GM23338 (cell line): ENCODE data around the gene ELFN2. TPM values are rescaled to one million over a fixed set of nuclear protein-coding genes. Genes with fewer than 3 reads are reported as not detected.
"Not testable (repeated sequence)": the region's sequence is repeated elsewhere in the genome, so short reads cannot be mapped to it uniquely, and the experiment has no call there.

Source experiments
- ATAC-seq: fragments of 200-7000 bp; cut with Tn5 transposase; 3 replicates; pipeline ENCODE4 v1.9.1; 2020
- DNase-seq: peaks from one replicate; pipeline ENCODE4 v3.0.0-alpha.2; 2015; ENCODE audit warnings: low spot score
- H2AFZ ChIP-seq: fragments of 200-600 bp; sonication (generic); 2 replicates; pipeline ENCODE4 v1.8.0; 2016; ENCODE audit warnings: antibody characterized with exemption, mild to moderate bottlenecking, moderate library complexity
- H3F3A ChIP-seq: fragments of 200-600 bp; sonication (generic); replicated peaks from 2 replicates; pipeline ENCODE4 v1.8.0; 2017; ENCODE audit warnings: antibody characterized with exemption, mixed run types, low read depth
- H3K27ac ChIP-seq: fragments of 200-600 bp; sonication (generic); 2 replicates; pipeline ENCODE4 v1.6.1; 2016; ENCODE audit warnings: low read depth
- H3K27me3 ChIP-seq: fragments of 200-600 bp; sonication (generic); 2 replicates; pipeline ENCODE4 v1.8.0; 2016; ENCODE audit warnings: mild to moderate bottlenecking, mixed run types, moderate library complexity; ENCODE audit not compliant: insufficient read depth
- H3K36me3 ChIP-seq: fragments of 200-600 bp; sonication (generic); 2 replicates; pipeline ENCODE4 v1.8.0; 2016; ENCODE audit warnings: mild to moderate bottlenecking; ENCODE audit not compliant: insufficient read depth
- H3K4me1 ChIP-seq: fragments of 200-600 bp; sonication (generic); 2 replicates; pipeline ENCODE4 v1.8.0; 2016; ENCODE audit warnings: mild to moderate bottlenecking, moderate library complexity; ENCODE audit not compliant: insufficient read depth
- H3K4me2 ChIP-seq: fragments of 200-600 bp; sonication (generic); 2 replicates; pipeline ENCODE4 v1.7.1; 2017; ENCODE audit warnings: mixed run types
- H3K4me3 ChIP-seq: fragments of 200-600 bp; sonication (generic); 2 replicates; pipeline ENCODE4 v1.6.1; 2016; ENCODE audit warnings: mixed run types
- H3K79me2 ChIP-seq: fragments of 200-600 bp; sonication (generic); replicated peaks from 2 replicates; pipeline ENCODE4 v1.8.0; 2017; ENCODE audit warnings: mild to moderate bottlenecking; ENCODE audit not compliant: insufficient read depth
- H3K9me2 ChIP-seq: fragments of 200-600 bp; sonication (generic); 2 replicates; pipeline ENCODE4 v1.8.0; 2017; ENCODE audit not compliant: insufficient read depth
- H4K20me1 ChIP-seq: fragments of 200-600 bp; sonication (generic); replicated peaks from 2 replicates; pipeline ENCODE4 v1.8.0; 2017; ENCODE audit warnings: mild to moderate bottlenecking; ENCODE audit not compliant: insufficient read depth
- H3K27ac Mint-ChIP-seq: 2 replicates; pipeline ENCODE4 v1.8.0; 2020; ENCODE audit warnings: inconsistent platforms, mild to moderate bottlenecking, moderate library complexity, mixed read lengths
- H3K27me3 Mint-ChIP-seq: 3 replicates; pipeline ENCODE4 v1.8.0; 2022; ENCODE audit warnings: low read depth, mild to moderate bottlenecking, moderate library complexity, mixed read lengths, inconsistent platforms; ENCODE audit not compliant: insufficient read depth, poor library complexity
- H3K36me3 Mint-ChIP-seq: 3 replicates; pipeline ENCODE4 v1.8.0; 2021; ENCODE audit warnings: low read depth, mild to moderate bottlenecking, inconsistent platforms, moderate library complexity, mixed read lengths
- H3K4me1 Mint-ChIP-seq: 3 replicates; pipeline ENCODE4 v1.8.0; 2020; ENCODE audit warnings: mild to moderate bottlenecking, inconsistent platforms, mixed read lengths
- H3K4me3 Mint-ChIP-seq: 3 replicates; pipeline ENCODE4 v1.8.0; 2021; ENCODE audit warnings: moderate library complexity, mild to moderate bottlenecking, inconsistent platforms, mixed read lengths
- H3K9me3 Mint-ChIP-seq: 3 replicates; pipeline ENCODE4 v1.8.0; 2020; ENCODE audit warnings: moderate library complexity, mild to moderate bottlenecking, inconsistent platforms, mixed read lengths
- CREB1 ChIP-seq: fragments of 250-450 bp; sonication (Bioruptor Pico); IDR thresholded peaks from 2 replicates; pipeline ENCODE4 v1.5.0; 2020; ENCODE audit warnings: low read depth, mild to moderate bottlenecking, moderate library complexity
- CTCF ChIP-seq, 2 experiments: fragments of 200-600 bp in 1 of 2; sonication (generic) in 1 of 2; conservative IDR thresholded peaks; 2 replicates each; pipeline versions ENCODE4 v1.5.1 to v1.6.1; 2016 to 2017; ENCODE audit warnings: antibody characterized with exemption in 2 of 2, low read depth in 2 of 2, mild to moderate bottlenecking in 2 of 2, moderate library complexity in 1 of 2
- ETS1 ChIP-seq: IDR thresholded peaks from 2 replicates; pipeline ENCODE4 v1.6.1; 2016; ENCODE audit warnings: antibody characterized with exemption
- EZH2 ChIP-seq: fragments of 200-600 bp; sonication (generic); IDR thresholded peaks from one replicate; pipeline ENCODE4 v1.8.0; 2017; ENCODE audit warnings: antibody characterized with exemption, mild to moderate bottlenecking, low read depth; ENCODE audit not compliant: unreplicated experiment
- JUNB ChIP-seq: IDR thresholded peaks from one replicate; pipeline ENCODE4 v1.6.1; 2016; ENCODE audit warnings: antibody characterized with exemption; ENCODE audit not compliant: unreplicated experiment
- POLR2AphosphoS5 ChIP-seq: IDR thresholded peaks from 2 replicates; pipeline ENCODE4 v1.6.1; 2016; ENCODE audit warnings: antibody characterized with exemption, low read depth
- REST ChIP-seq: IDR thresholded peaks from one replicate; pipeline ENCODE4 v1.6.1; 2018; ENCODE audit warnings: antibody characterized with exemption; ENCODE audit not compliant: unreplicated experiment
- STAT1 ChIP-seq: IDR thresholded peaks from one replicate; pipeline ENCODE4 v1.6.1; 2016; ENCODE audit warnings: antibody characterized with exemption; ENCODE audit not compliant: unreplicated experiment
- ZNF462 ChIP-seq: fragments of 250-450 bp; sonication (Bioruptor Pico); IDR thresholded peaks from 2 replicates; pipeline ENCODE4 v1.5.0; 2020; ENCODE audit warnings: mild to moderate bottlenecking, moderate library complexity
- polyA plus RNA-seq: library from polyadenylated mRNA; unstranded; fragments of >200 nt; fragmentation: Nextera tagmentation; extraction: Ambion mirVana; gene quantifications from 2 replicates; pipeline ENCODE4 v1.2.1, GENCODE V29; 2016
- total RNA-seq: library from RNA; depleted of rRNA; stranded (reverse); fragments of >200 nt; shearing (Covaris generic); gene quantifications from 2 replicates; pipeline ENCODE4 v1.2.3, GENCODE V29; 2014

Gene ELFN2
- total and polyA plus RNA-seq, 2 experiments from 2014 or later = 0.18 to 0.35 TPM

- H3K27ac ChIP-seq, H3K4me1 ChIP-seq, H3K36me3 Mint-ChIP-seq, H4K20me1 ChIP-seq, DNase-seq, H3K4me3 Mint-ChIP-seq, H3K79me2 ChIP-seq, H3K27ac Mint-ChIP-seq, ATAC-seq, H3F3A ChIP-seq, H3K4me2 ChIP-seq, H3K9me3 Mint-ChIP-seq, H3K27me3 ChIP-seq, H2AFZ ChIP-seq, H3K4me1 Mint-ChIP-seq, H3K4me3 ChIP-seq, H3K9me2 ChIP-seq, H3K36me3 ChIP-seq: not testable (repeated sequence)
- peaks cover 16% of the 10 kb centered on the region for H3K27me3 Mint-ChIP-seq
Observed at GRCh38 chr22:37468201-37468695, 41.0 kb upstream of the ELFN2 start.

GRCh38 chr22:37467391-37467955 is 40.2 kb upstream of the ELFN2 start:
- H3F3A ChIP-seq = no peaks in the 10 kb centered on the region
- H3K9me3 Mint-ChIP-seq = no peaks in the 10 kb centered on the region
- H2AFZ ChIP-seq = no peak overlapping the region
- no peaks in the 10 kb centered on the region for H4K20me1 ChIP-seq
- peaks cover 2% of the 10 kb centered on the region for H3K4me1 Mint-ChIP-seq
- H3K4me1 ChIP-seq = no peaks in the 10 kb centered on the region
- peaks cover 13% of the 10 kb centered on the region for H3K27me3 Mint-ChIP-seq
- no peak overlapping the region for H3K27ac ChIP-seq
- H3K4me3 ChIP-seq = no peak overlapping the region
- no peak overlapping the region for H3K27ac Mint-ChIP-seq
- H3K9me2 ChIP-seq = no peaks in the 10 kb centered on the region
- H3K36me3 ChIP-seq = no peaks in the 10 kb centered on the region
- no peaks in the 10 kb centered on the region for H3K36me3 Mint-ChIP-seq
- no peaks in the 10 kb centered on the region for H3K79me2 ChIP-seq
- no peaks in the 10 kb centered on the region for H3K27me3 ChIP-seq
- no peak overlapping the region for H3K4me2 ChIP-seq
- H3K4me3 Mint-ChIP-seq = no peak overlapping the region
- ATAC-seq = no peak
- DNase-seq = no peak
- no peak for TF ChIP-seq CREB1 (CRISPR knock-in tag)
- no peak for TF ChIP-seq ETS1
- TF ChIP-seq REST = no peak
- TF ChIP-seq JUNB = no peak
- no peak for TF ChIP-seq POLR2AphosphoS5
- TF ChIP-seq STAT1 = no peak
- no peak for TF ChIP-seq ZNF462 (CRISPR knock-in tag)
- no peak for TF ChIP-seq EZH2
- TF ChIP-seq CTCF (conservative IDR thresholded peaks at IDR 0.05; ENCODE audit: low read depth in 2 of 2) = no peak
